RPMI8226 (cell line): ENCODE results near the gene PPP2R5E.

Source experiments
- DNase-seq: peaks from one replicate; pipeline ENCODE4 v3.0.0-alpha.2; 2015

The PPP2R5E gene

GRCh38 chr14:63517354-63517753, 25.8 kb downstream of the PPP2R5E start:
- DNase-seq = no peak

DNA sequence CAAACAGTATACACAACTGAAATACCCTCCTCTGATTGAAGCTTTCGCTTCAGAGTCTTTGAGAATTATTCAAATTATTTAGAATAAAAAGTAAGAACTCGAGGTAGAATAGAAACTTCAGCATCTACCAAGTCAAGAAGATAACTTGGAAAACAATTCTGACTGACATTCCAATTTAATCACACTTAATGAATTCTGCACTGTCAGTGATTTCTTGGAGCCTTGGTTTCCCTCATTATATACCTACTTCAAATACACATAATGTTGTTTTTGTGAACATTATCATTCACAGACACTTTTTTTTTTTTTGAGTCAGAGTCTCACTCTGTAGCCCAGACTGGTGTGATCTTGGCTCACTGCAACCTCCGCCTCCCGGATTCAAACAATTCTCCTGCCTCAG, 27.9 kb downstream of the PPP2R5E start:
- DNase-seq = no peak

- no peak for DNase-seq
Observed at GRCh38 chr14:63513756-63514155, 29.4 kb downstream of the PPP2R5E start.

GRCh38 chr14:63512861-63513260, 30.3 kb downstream of the PPP2R5E start:
- DNase-seq = no peak

DNA sequence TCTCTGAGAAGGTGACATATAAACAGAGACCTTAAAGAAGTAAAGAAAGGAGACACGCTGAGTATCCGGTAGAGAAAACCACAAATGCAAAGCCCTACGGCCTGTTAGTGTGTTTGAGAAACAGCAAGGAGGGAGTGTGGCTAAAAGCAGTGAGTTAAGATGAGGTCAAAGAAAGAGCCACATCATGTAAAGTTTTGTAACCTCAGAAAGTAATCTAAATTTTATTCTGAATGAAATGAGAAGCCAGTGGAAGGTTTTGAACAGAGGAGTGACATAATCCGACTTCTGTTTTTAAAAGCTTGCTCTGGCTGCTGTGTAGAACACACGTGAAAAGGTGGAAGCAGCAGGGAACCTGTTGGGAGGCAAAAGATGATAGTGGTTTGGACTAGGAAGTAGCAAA, 32.6 kb downstream of the PPP2R5E start:
- no peak for DNase-seq

DNA sequence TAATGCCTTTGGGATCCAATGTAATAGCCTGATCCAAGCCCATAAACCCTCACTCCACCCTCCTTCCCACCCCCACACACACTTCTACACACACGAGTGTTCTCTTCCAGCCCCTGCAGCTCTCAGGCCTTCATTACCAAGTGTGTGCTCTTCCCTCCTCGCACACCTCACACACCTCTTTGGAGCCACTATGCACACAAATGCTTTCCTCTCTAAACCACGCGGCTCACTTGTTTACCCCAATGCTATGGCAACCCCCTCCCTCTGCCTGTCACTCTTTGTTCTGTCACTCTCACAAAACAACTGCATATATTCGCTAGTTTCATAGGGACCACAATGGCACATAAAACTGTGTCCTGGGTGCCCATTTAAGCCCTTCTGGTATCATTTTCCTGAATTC, 35.1 kb downstream of the PPP2R5E start:
- no peak for DNase-seq

DNA sequence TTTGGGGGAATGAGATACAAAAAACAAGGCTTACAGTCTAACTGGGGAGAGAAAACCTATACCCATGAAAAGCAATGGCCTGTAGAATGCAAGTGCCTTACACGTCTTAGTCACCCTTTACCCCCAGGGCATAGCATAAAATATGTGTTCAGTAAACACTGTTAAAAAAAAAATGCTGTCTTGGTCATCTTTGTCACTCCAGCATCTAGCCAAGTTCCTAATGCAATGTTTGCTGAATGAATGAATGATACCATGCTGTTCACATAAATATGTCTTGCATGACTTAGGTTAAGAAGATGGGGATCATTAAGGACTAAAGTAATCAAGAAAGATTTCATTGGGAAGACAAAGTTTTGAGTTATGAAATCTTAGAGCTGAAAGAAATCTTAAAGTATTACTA, 38.5 kb downstream of the PPP2R5E start:
- no peak for DNase-seq

DNA sequence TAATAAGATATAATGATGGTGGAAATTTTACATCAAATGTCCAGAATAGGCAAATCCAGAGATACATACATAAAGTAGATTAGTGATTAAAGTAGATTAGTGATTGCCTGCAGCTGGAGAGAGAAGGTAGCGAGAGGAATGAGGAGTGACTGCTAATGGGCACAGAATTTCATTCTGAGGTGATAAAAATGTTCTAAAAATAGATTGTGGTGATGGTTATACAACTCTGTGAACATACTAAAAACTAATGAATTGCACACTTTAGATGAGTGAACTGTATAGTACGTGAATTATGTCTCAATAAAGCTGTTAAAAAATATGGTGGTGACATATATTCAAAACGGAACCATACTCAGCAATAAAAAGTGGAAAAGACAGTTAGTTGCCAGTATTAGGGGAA, 41.7 kb downstream of the PPP2R5E start:
- no peak for DNase-seq

GRCh38 chr14:63499701-63500250, 43.4 kb downstream of the PPP2R5E start:
- no peak for DNase-seq

DNA sequence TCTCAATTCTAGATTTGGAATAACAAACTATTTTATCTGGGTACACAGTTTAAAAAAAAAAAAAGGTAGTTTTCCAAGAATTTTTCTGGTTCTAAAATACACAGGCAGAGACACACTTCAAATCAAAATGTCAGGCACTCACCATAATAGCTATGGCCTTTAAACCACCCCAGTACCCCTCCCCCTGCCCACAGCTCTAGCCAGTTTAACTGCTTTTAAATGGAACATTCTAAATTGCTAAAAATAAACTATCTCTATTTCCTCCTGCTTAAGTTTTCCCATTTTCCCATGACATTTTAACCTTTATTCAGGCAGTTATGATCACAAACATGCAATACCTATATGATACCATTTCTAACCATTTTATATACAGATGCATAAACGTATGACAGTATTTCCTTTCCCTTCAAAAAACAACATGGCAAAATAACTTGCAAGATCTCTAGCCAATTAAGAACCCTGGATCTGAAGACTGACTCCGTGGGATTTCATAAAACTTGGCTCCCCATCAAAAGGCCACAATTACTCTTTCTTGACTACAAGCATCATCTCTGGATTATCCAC, 46.3 kb downstream of the PPP2R5E start:
- no peak for DNase-seq

DNA sequence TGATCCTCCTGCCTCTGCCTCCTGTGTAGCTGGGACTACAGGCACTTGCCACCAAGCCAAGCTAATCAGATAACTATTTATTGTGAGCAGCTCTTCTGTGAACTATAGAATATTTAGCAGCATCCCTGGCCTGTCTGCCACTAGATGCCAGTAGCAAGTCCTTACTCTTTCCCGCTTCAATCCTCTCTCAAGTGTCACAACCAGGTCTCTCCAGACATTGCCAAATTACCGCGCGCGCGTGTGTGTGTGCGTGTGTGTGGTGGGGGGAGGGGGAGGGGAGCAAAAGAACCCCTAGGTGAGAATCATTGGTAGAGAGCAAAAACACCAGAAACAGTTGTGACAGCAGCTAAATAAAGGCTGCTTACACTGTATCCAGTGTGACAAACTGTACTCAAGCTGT, 49.9 kb downstream of the PPP2R5E start:
- no peak for DNase-seq

DNA sequence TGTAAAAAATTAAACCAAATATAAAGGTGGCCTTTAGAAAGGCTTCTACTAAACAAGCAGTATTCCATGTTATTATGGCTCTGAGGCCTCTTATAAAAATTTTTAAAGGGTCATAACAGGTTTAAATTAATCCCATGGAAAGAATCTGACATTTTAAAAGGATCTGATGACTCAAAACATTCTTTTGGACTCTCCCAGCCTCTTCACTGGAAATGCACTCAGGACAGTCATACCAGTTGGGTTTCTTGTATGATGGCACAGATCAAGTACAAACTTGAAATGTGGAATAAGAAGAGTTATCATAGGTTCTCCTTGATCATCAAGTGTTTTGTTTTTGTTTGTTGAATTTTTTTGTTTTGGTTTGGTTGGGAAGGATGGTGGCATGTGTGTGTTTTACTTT, 50.8 kb downstream of the PPP2R5E start:
- no peak for DNase-seq

DNA sequence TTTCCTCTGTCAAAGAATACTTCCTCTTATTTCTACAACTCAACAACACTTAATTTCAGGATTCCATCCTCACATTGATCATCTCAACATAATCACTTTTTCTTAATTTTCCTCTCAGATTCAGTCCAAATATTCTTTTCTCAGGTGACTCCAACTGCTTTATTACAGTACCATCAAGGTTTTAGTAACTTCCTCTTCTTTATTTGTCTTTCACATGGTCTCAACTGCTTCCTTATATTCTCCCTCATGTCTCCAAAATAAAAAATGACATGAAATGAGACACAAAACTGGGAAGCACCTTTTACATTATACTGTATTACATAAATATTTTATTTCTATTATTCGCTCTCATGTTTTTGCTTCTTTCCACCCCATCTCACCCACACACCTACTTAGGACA, 55.5 kb downstream of the PPP2R5E start:
- no peak for DNase-seq

- DNase-seq = no peak
Observed at GRCh38 chr14:63486738-63487137, 56.4 kb downstream of the PPP2R5E start.

GRCh38 chr14:63483315-63483714, 59.9 kb downstream of the PPP2R5E start:
- no peak for DNase-seq

- DNase-seq = peak; percentile 20
Observed at GRCh38 chr14:63480599-63480998, 62.6 kb downstream of the PPP2R5E start.

- DNase-seq = peak; percentile 53
Observed at GRCh38 chr14:63478437-63478852, 64.7 kb downstream of the PPP2R5E start.

DNA sequence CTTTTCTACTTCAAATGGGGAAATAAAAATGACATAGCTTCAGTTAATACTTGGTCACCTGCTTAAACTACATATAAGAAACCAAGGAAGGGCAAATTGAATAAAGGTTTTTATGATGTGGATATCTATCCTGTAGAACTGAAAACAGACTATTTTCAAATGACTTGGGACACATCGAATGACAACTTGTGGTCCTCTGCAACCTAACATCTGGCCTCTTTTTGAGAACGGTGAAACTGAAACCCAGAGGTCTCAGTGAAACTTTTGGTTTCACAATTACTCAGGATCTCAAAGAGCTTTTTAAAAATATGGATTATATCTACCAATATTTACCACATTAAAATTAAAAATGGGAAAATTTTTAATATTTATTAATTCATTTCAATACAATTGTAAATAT, 65.2 kb downstream of the PPP2R5E start:
- peak; percentile 74 for DNase-seq

DNA sequence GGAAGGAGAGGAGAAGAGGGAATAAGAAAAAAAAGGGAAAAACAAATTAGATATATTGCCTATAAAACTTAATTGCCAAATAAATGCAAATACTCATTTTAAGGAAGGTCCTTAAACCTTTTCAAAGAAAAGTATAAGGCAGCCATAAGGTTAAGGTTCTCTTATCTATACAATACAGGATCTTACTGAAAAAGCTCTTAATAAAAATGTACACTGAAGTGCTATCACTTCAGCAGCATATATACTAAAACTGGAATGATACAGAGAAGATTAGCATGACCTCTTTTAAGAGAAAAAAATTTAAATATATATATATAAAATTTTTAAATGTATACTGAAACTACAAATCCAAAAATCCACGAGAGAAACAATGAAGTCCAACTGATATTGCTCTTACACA, 65.6 kb downstream of the PPP2R5E start:
- no peak for DNase-seq

- no peak for DNase-seq
Observed at GRCh38 chr14:63475761-63476160, 67.4 kb downstream of the PPP2R5E start.

- DNase-seq = peak; percentile 40
Observed at GRCh38 chr14:63474844-63475243, 68.3 kb downstream of the PPP2R5E start.

DNA sequence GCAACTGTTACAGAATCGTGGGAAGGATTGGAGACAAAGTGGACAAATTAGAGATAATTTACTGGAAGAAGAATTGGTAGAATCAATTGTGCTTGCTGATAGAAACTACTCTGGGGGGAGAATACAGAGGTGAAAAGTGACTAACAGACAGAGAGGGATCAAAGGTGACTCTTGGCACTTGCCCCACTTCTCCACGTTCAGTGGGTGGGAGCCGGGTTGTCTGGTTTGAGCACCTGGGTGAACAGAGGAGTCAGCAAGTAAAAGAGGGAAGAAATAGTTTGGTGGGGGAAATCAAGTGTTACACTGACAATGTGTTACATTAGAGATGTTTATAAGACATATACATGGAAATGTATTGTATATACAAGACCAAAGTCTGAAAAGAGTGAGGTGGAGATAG, 69.1 kb downstream of the PPP2R5E start:
- DNase-seq = peak; percentile 74

DNA sequence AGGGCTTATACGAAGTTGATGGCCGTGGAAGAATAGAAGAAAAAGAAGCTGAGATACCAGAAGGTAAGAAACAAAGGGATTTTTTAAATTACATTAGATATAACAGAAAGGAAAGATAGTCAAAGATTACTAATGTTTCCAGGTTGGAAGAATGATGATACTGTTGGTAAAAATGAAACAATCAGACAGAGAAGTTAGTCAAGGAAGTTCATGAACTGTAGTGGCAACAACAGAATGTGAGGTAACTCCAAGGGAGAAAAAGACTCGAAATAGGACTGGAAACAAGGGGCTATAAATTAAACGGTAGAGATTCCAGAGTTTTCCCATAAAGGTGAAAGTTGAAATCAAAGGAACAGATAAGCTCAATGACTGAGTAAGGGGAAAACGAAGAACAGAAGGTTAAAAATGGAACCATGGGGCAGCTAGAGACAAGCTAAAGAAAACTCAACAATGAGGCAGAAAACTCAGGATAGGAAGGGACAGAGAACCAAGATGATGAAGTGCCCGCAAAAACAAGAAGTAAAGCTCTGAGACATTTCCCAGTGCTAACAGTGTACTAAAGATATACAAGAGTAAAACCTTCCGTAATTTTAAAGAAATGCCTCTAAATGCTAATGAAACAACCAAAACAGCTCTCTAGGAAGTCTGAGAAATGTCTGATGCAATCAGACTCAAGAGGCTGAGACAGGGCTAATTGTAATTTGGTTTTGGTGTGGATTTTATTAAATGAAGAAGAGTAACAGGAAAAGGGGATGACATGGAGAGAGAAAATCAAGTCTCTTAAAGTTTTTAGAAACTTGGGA, 70.0 kb downstream of the PPP2R5E start:
- no peak for DNase-seq

GRCh38 chr14:63470962-63471793, 72.0 kb downstream of the PPP2R5E start:
- DNase-seq = peak; percentile 23
